HCT116 (cell line): Measurements from ENCODE around the gene HEMK1. TPM values are rescaled to one million over a fixed set of nuclear protein-coding genes. Genes with fewer than 3 reads are reported as not detected.

Source experiments
- ATAC-seq: fragments of 200-7000 bp; cut with Tn5 transposase; 2 replicates; pipeline ENCODE4 v1.9.1; 2020; ENCODE audit warnings: mild to moderate bottlenecking, moderate library complexity
- BruUV-seq: library from RNA; stranded (reverse); fragments of 400-500 nt; replicated peaks from 2 replicates; lab custom pipeline; 2021; lab: Mats Ljungman, UMichigan
- CTCF ChIA-PET: fragments of 300-600 bp; sonication (Branson Sonifier 250); formaldehyde crosslinking; loops from one replicate; lab custom pipeline; 2021; ENCODE audit warnings: antibody characterized with exemption; lab: Charles Lee
- POLR2A ChIA-PET: fragments of 300-600, 350-600 bp; sonication (Branson Sonifier 250); formaldehyde crosslinking; loops from one replicate; lab custom pipeline; 2021; ENCODE audit warnings: antibody characterized with exemption; lab: Charles Lee
- RAD21 ChIA-PET, 2 experiments: fragments of 300-600 bp; sonication (Branson Sonifier 250); formaldehyde crosslinking; loops; one replicate each; lab custom pipeline; 2023; ENCODE audit warnings: low total read pairs in 2 of 2; ENCODE audit not compliant: uncharacterized antibody in 2 of 2, unreplicated experiment in 2 of 2, low non-redundant PET in 1 of 2; lab: Charles Lee
- DNase-seq: peaks from one replicate; pipeline ENCODE4 v3.0.0-alpha.2; 2010; ENCODE audit warnings: low read depth, low spot score
- H2AFZ ChIP-seq: fragments of 200-600 bp; shearing (Covaris generic), sonication (generic); 2 replicates; pipeline ENCODE4 v1.6.1; 2017; ENCODE audit warnings: low read depth, mixed run types, mixed read lengths, antibody characterized with exemption, low read length; ENCODE audit not compliant: poor library complexity, severe bottlenecking
- H3K27ac ChIP-seq: 2 replicates; pipeline ENCODE4 v1.5.1; 2012; ENCODE audit warnings: low read depth, low read length
- H3K27me3 ChIP-seq: fragments of 200-600 bp; sonication (generic); 2 replicates; pipeline ENCODE4 v1.6.1; 2016; ENCODE audit warnings: mixed run types, low read length, mixed read lengths; ENCODE audit not compliant: insufficient read depth
- H3K36me3 ChIP-seq, 2 experiments: fragments of 200-500 bp in 1 of 2; fragments of 200-600 bp in 1 of 2; sonication (Bioruptor generic) in 1 of 2; sonication (generic) in 1 of 2; 2 replicates each; pipeline versions ENCODE4 v1.5.1 to v1.6.1; 2014 to 2016; ENCODE audit warnings: low read length in 2 of 2, inconsistent platforms in 1 of 2, mixed read lengths in 1 of 2, mixed run types in 1 of 2; ENCODE audit not compliant: insufficient read depth in 2 of 2, control insufficient read depth in 1 of 2
- H3K4me1 ChIP-seq, 2 experiments: fragments of 200-600 bp in 1 of 2; sonication (generic) in 1 of 2; 2 replicates each; pipeline versions ENCODE4 v1.5.1 to v1.6.1; 2012 to 2017; ENCODE audit warnings: low read length in 2 of 2, inconsistent platforms in 1 of 2, mild to moderate bottlenecking in 1 of 2, mixed read lengths in 1 of 2, mixed run types in 1 of 2, moderate library complexity in 1 of 2; ENCODE audit not compliant: insufficient read depth in 2 of 2, control insufficient read depth in 1 of 2
- H3K4me2 ChIP-seq: fragments of 200-600 bp; sonication (generic); 2 replicates; pipeline ENCODE4 v1.6.1; 2017; ENCODE audit warnings: mixed run types, low read length, mixed read lengths
- H3K4me3 ChIP-seq, 2 experiments: fragments of 200-600 bp in 1 of 2; sonication (generic) in 1 of 2; replicated peaks in 1 of 2; 2 replicates each; pipeline ENCODE4 v1.5.1; 2011 to 2016; ENCODE audit warnings: low read length in 2 of 2, control low read depth in 1 of 2, low read depth in 1 of 2, mild to moderate bottlenecking in 1 of 2, mixed read lengths in 1 of 2, mixed run types in 1 of 2
- H3K79me2 ChIP-seq: fragments of 200-600 bp; sonication (generic); 2 replicates; pipeline ENCODE4 v1.6.1; 2017; ENCODE audit warnings: mild to moderate bottlenecking, mixed run types, low read length, moderate library complexity, mixed read lengths; ENCODE audit not compliant: insufficient read depth
- H3K9ac ChIP-seq: fragments of 200-600 bp; sonication (generic); 2 replicates; pipeline ENCODE4 v1.6.1; 2016; ENCODE audit warnings: low read length, mixed read lengths
- H3K9me2 ChIP-seq: fragments of 200-600 bp; sonication (generic), shearing (Covaris generic); 2 replicates; pipeline ENCODE4 v1.6.1; 2017; ENCODE audit warnings: mixed run types, mild to moderate bottlenecking, moderate library complexity; ENCODE audit not compliant: insufficient read depth
- H3K9me3 ChIP-seq, 2 experiments: fragments of 200-500 bp in 1 of 2; fragments of 200-600 bp in 1 of 2; sonication (Bioruptor generic) in 1 of 2; sonication (generic) in 1 of 2; 2 replicates each; pipeline ENCODE4 v1.6.1; 2014 to 2017; ENCODE audit warnings: low read length in 2 of 2, mixed read lengths in 2 of 2, inconsistent platforms in 1 of 2, low read depth in 1 of 2, mild to moderate bottlenecking in 1 of 2, mixed run types in 1 of 2, moderate library complexity in 1 of 2; ENCODE audit not compliant: control insufficient read depth in 1 of 2, insufficient read depth in 1 of 2
- H4K20me1 ChIP-seq: fragments of 200-600 bp; sonication (generic), shearing (Covaris generic); 2 replicates; pipeline ENCODE4 v1.6.1; 2017; ENCODE audit warnings: mixed run types, mild to moderate bottlenecking, moderate library complexity; ENCODE audit not compliant: insufficient read depth
- ATF3 ChIP-seq: IDR thresholded peaks from 2 replicates; pipeline ENCODE4 v1.6.1; 2012
- CBX3 ChIP-seq: IDR thresholded peaks from 2 replicates; pipeline ENCODE4 v1.6.1; 2012; ENCODE audit warnings: low read depth
- EGR1 ChIP-seq: IDR thresholded peaks from 2 replicates; pipeline ENCODE4 v1.6.1; 2012; ENCODE audit warnings: low read depth
- EZH2phosphoT487 ChIP-seq: fragments of 200-600 bp; IDR thresholded peaks from 2 replicates; pipeline ENCODE4 v1.6.1; 2018; ENCODE audit warnings: antibody characterized with exemption, borderline replicate concordance
- FOSL1 ChIP-seq: IDR thresholded peaks from 2 replicates; pipeline ENCODE4 v1.6.1; 2012; ENCODE audit warnings: low read depth
- POLR2A ChIP-seq: IDR thresholded peaks from 2 replicates; pipeline ENCODE4 v1.7.0; 2011; ENCODE audit warnings: borderline replicate concordance; ENCODE audit not compliant: insufficient read depth, insufficient read length; ENCODE audit errors: extremely low read depth
- POLR2AphosphoS5 ChIP-seq: IDR thresholded peaks from 2 replicates; pipeline ENCODE4 v1.6.1; 2011; ENCODE audit warnings: mild to moderate bottlenecking, low read depth, low read length, moderate library complexity
- SP1 ChIP-seq: IDR thresholded peaks from 2 replicates; pipeline ENCODE4 v1.6.1; 2012; ENCODE audit warnings: low read depth
- TCF7L2 ChIP-seq: IDR thresholded peaks from 2 replicates; pipeline ENCODE4 v1.7.0; 2011; ENCODE audit warnings: borderline replicate concordance, inconsistent platforms; ENCODE audit not compliant: insufficient read depth, insufficient read length; ENCODE audit errors: extremely low read depth
- ZBTB33 ChIP-seq: IDR thresholded peaks from 2 replicates; pipeline ENCODE4 v1.6.1; 2011; ENCODE audit warnings: mild to moderate bottlenecking, low read length, moderate library complexity; ENCODE audit not compliant: insufficient replicate concordance; ENCODE audit errors: extremely low read depth
- ZNF274 ChIP-seq: fragments of 200-500 bp; sonication (Bioruptor generic); IDR thresholded peaks from 2 replicates; pipeline ENCODE4 v1.6.1; 2014; ENCODE audit warnings: mild to moderate bottlenecking, low read depth, low read length, inconsistent platforms
- intact Hi-C: fragments of 100-400 bp; cut with micrococcal nuclease; formaldehyde crosslinking; loops from 2 replicates; pipeline ENCODE4 v1.10.0; 2022
- total RNA-seq: library from RNA; stranded (reverse); gene quantifications from one replicate; pipeline ENCODE4 v1.2.1, GENCODE V29; 2021; ENCODE audit not compliant: unreplicated experiment
- TF ChIP-seq, protein P1 (sequence below): IDR thresholded peaks from 2 replicates; pipeline ENCODE4 v1.6.1; 2012

HEMK1 gene
- total RNA-seq, 1 experiment from 2014 or later: 20.5 TPM

- BruUV-seq: no TSS peak
- no peak overlapping the region for H3K4me2 ChIP-seq
These were observed 39.0 kb upstream of the HEMK1 start for GRCh38 chr3:50530001-50530970.

GRCh38 chr3:50531201-50531600, 38.1 kb upstream of the HEMK1 start:
- intact Hi-C loops: no loop called here
- Histone ChIP-seq H3K4me3 (no peak overlapping the region), H3K27ac (no peak overlapping the region), H3K27me3 (peaks cover 5% of the 10 kb centered on the region; the same call in 1 of the 2 replicates), H3K9me2 (no peaks in the 10 kb centered on the region), H4K20me1 (no peaks in the 10 kb centered on the region), H3K9ac (no peak overlapping the region), H3K4me2 (no peak overlapping the region), H2AFZ (no peak overlapping the region), H3K4me1 (no peaks in the 10 kb centered on the region), H3K36me3 (no peaks in the 10 kb centered on the region), H3K79me2 (no peaks in the 10 kb centered on the region), H3K9me3 (no peaks in the 10 kb centered on the region)
- RAD21 ChIA-PET: no interaction called here
- CTCF ChIA-PET: no interaction called here
- no TSS peak for BruUV-seq
- ATAC-seq (no peak), DNase-seq (no peak)
- TF ChIP-seq EGR1 (no peak), TCF7L2 (no peak), FOSL1 (no peak), ATF3 (no peak), CBX3 (no peak), SP1 (no peak), ZNF274 (no peak), POLR2A (no peak), ZBTB33 (no peak)
- TF ChIP-seq, protein P1, sequence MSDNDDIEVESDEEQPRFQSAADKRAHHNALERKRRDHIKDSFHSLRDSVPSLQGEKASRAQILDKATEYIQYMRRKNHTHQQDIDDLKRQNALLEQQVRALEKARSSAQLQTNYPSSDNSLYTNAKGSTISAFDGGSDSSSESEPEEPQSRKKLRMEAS: no peak
- POLR2A ChIA-PET: no interaction called here

More at GRCh38 chr3:50530001-50530970, 39.0 kb upstream of the HEMK1 start:
- no peaks in the 10 kb centered on the region for H3K79me2 ChIP-seq
- H4K20me1 ChIP-seq: no peaks in the 10 kb centered on the region
- DNase-seq (no peak), ATAC-seq (no peak)
- H3K9ac ChIP-seq: no peak overlapping the region
- no peak overlapping the region for H3K4me3 ChIP-seq
- H3K4me1 ChIP-seq: peaks cover 0 to 4% of the 10 kb centered on the region in 2 experiments; a peak in 2 of 4 replicates
- no peaks in the 10 kb centered on the region for H3K36me3 ChIP-seq
- ChIA-PET POLR2A (no interaction called here), CTCF (no interaction called here), RAD21 (no interaction called here)
- peaks cover 5% of the 10 kb centered on the region; the same call in 1 of the 2 replicates for H3K27me3 ChIP-seq
- no peak overlapping the region for H2AFZ ChIP-seq
- H3K9me3 ChIP-seq: no peaks in the 10 kb centered on the region
- intact Hi-C loops: no loop called here
- no peak overlapping the region for H3K27ac ChIP-seq
- TF ChIP-seq, protein P1: no peak
- TF ChIP-seq EZH2phosphoT487 (no peak), CBX3 (no peak), ATF3 (no peak), POLR2AphosphoS5 (no peak)
- H3K9me2 ChIP-seq: no peaks in the 10 kb centered on the region
